A549 (cell line): Measurements from ENCODE around the gene EGLN2.

ENCODE experiments used
- NR3C1 ChIP-seq: fragments of >200 bp; sonication (Bioruptor Twin); formaldehyde crosslinking; IDR thresholded peaks from 3 replicates; pipeline ENCODE4 v1.6.1; 2017
- POLR2A ChIP-seq: IDR thresholded peaks from 2 replicates; pipeline ENCODE4 v1.6.1; 2012; ENCODE audit warnings: mild to moderate bottlenecking, low read length
- TF ChIP-seq, protein P1 (sequence below): fragments of >200 bp; sonication (Bioruptor Twin); formaldehyde crosslinking; IDR thresholded peaks from 3 replicates; pipeline ENCODE4 v1.5.1; 2016
- TF ChIP-seq, protein P2 (sequence below): IDR thresholded peaks from 2 replicates; pipeline ENCODE4 v1.6.1; 2012

DNA sequence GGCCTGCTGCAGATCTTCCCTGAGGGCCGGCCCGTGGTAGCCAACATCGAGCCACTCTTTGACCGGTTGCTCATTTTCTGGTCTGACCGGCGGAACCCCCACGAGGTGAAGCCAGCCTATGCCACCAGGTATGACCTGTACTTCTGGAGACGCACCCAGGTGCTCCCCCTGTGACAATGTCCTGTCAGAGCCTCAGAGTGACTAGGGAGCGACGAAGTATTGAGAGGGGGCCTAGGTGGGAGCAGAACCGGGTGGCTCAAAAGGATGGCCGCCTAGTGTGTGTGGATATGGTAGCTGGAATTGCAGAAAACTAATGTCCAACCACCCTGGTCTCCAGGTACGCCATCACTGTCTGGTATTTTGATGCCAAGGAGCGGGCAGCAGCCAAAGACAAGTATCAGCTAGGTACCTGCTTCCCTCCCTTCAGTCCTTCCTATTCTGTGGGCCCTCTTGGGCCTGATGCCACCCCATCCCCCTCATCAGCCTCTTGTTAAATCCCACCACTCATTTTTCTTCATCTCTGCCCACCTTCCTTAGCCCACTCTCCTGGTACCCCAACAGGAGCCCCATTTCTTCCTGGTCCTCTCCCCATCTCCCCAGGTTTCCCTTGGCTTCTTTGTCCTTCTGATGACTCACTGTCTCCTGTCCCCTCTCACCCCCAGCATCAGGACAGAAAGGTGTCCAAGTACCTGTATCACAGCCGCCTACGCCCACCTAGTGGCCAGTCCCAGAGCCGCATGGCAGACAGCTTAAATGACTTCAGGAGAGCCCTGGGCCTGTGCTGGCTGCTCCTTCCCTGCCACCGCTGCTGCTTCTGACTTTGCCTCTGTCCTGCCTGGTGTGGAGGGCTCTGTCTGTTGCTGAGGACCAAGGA lies 8.4 kb downstream of the EGLN2 start:
- TF ChIP-seq NR3C1 (no peak), POLR2A (no peak)
- TF ChIP-seq, protein P1, sequence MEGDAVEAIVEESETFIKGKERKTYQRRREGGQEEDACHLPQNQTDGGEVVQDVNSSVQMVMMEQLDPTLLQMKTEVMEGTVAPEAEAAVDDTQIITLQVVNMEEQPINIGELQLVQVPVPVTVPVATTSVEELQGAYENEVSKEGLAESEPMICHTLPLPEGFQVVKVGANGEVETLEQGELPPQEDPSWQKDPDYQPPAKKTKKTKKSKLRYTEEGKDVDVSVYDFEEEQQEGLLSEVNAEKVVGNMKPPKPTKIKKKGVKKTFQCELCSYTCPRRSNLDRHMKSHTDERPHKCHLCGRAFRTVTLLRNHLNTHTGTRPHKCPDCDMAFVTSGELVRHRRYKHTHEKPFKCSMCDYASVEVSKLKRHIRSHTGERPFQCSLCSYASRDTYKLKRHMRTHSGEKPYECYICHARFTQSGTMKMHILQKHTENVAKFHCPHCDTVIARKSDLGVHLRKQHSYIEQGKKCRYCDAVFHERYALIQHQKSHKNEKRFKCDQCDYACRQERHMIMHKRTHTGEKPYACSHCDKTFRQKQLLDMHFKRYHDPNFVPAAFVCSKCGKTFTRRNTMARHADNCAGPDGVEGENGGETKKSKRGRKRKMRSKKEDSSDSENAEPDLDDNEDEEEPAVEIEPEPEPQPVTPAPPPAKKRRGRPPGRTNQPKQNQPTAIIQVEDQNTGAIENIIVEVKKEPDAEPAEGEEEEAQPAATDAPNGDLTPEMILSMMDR: peak; percentile 34
- TF ChIP-seq, protein P2, sequence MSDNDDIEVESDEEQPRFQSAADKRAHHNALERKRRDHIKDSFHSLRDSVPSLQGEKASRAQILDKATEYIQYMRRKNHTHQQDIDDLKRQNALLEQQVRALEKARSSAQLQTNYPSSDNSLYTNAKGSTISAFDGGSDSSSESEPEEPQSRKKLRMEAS: no peak
